Neural progenitor cell (in vitro differentiated cells): Measurements from ENCODE around the gene MPC1.

Source experiments
- EZH2 ChIP-seq: fragments of 200-600 bp; sonication (generic); IDR thresholded peaks from 2 replicates; pipeline ENCODE4 v1.6.1; 2017; ENCODE audit warnings: antibody characterized with exemption, mild to moderate bottlenecking, moderate library complexity
- EZH2phosphoT487 ChIP-seq: fragments of 200-600 bp; sonication (generic); IDR thresholded peaks from 2 replicates; pipeline ENCODE4 v1.6.1; 2017; ENCODE audit warnings: antibody characterized with exemption
- TF ChIP-seq, protein P1 (sequence below): fragments of 200-600 bp; sonication (generic); IDR thresholded peaks from 2 replicates; pipeline ENCODE4 v1.5.1; 2017; ENCODE audit warnings: antibody characterized with exemption, mild to moderate bottlenecking

DNA sequence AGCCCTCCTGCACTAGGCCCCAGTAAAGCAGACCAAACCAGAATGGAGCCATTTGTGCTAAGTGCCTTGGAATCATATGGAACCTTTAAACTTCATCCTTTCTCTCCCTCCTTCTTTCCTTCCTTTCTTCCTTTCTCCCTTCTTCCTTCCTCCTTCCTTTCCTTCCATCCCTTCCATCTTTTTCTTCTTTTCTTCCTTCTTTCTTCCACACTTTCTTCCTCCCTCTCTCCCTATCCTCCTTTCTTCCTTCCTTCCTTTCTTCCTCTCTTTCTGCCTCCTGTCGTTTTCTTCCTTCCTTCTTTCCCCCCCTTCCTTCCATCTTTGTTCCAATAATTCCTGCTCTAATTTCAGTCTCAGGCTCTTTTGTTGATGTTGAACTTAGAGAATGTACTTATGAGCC, 29.2 kb downstream of the MPC1 start:
- TF ChIP-seq, protein P1, sequence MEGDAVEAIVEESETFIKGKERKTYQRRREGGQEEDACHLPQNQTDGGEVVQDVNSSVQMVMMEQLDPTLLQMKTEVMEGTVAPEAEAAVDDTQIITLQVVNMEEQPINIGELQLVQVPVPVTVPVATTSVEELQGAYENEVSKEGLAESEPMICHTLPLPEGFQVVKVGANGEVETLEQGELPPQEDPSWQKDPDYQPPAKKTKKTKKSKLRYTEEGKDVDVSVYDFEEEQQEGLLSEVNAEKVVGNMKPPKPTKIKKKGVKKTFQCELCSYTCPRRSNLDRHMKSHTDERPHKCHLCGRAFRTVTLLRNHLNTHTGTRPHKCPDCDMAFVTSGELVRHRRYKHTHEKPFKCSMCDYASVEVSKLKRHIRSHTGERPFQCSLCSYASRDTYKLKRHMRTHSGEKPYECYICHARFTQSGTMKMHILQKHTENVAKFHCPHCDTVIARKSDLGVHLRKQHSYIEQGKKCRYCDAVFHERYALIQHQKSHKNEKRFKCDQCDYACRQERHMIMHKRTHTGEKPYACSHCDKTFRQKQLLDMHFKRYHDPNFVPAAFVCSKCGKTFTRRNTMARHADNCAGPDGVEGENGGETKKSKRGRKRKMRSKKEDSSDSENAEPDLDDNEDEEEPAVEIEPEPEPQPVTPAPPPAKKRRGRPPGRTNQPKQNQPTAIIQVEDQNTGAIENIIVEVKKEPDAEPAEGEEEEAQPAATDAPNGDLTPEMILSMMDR = no peak
- TF ChIP-seq EZH2 = no peak
- TF ChIP-seq EZH2phosphoT487 = no peak
